Measurements from ENCODE around the gene SELENBP1.
"Not testable (repeated sequence)": the region's sequence is repeated elsewhere in the genome, so short reads cannot be mapped to it uniquely, and the experiment has no call there.

Gene SELENBP1

GRCh38 chr1:151368393-151369301 is 3.9 kb downstream of the SELENBP1 start:
- H3K36me3 Mint-ChIP-seq = no peaks in the 10 kb centered on the region
- no peaks in the 10 kb centered on the region for H3K9me3 Mint-ChIP-seq
- no peaks in the 10 kb centered on the region for H3K4me1 Mint-ChIP-seq
- ATAC-seq (ENCODE audit: low read depth) = no peak
- no peak for DNase-seq (ENCODE audit: low spot score in 2 of 2)
- H3K27ac Mint-ChIP-seq = no peak overlapping the region
- H3K4me3 Mint-ChIP-seq = no peak overlapping the region
- no peaks in the 10 kb centered on the region for H3K27me3 Mint-ChIP-seq

- ATAC-seq (ENCODE audit: low read depth) (no peak), DNase-seq (ENCODE audit: low spot score in 2 of 2) (no peak)
- no peaks in the 10 kb centered on the region for H3K27me3 Mint-ChIP-seq
- no peaks in the 10 kb centered on the region for H3K36me3 Mint-ChIP-seq
- no peaks in the 10 kb centered on the region for H3K9me3 Mint-ChIP-seq
- no peak overlapping the region for H3K27ac Mint-ChIP-seq
- H3K4me3 Mint-ChIP-seq = no peak overlapping the region
- H3K4me1 Mint-ChIP-seq = no peaks in the 10 kb centered on the region
Measured at GRCh38 chr1:151367658-151368392, 4.7 kb downstream of the SELENBP1 start.

- DNase-seq (ENCODE audit: low spot score in 2 of 2) = no peak
- Mint-ChIP-seq H3K36me3 (peaks cover 3% of the 10 kb centered on the region), H3K27ac (no peak overlapping the region), H3K4me1 (no peaks in the 10 kb centered on the region), H3K27me3 (no peaks in the 10 kb centered on the region), H3K9me3 (peaks cover 3% of the 10 kb centered on the region), H3K4me3 (no peak overlapping the region)
- ATAC-seq (ENCODE audit: low read depth) = no peak
Measured at GRCh38 chr1:151364996-151365395, 7.5 kb downstream of the SELENBP1 start.

GRCh38 chr1:151362308-151363155 is 10.0 kb downstream of the SELENBP1 start:
- no peak overlapping the region for H3K4me3 Mint-ChIP-seq
- peaks cover 3% of the 10 kb centered on the region for H3K9me3 Mint-ChIP-seq
- DNase-seq (ENCODE audit: low spot score in 2 of 2) = no peak
- H3K4me1 Mint-ChIP-seq = no peaks in the 10 kb centered on the region
- ATAC-seq (ENCODE audit: low read depth) = no peak
- peaks cover 3% of the 10 kb centered on the region for H3K36me3 Mint-ChIP-seq
- no peak overlapping the region for H3K27ac Mint-ChIP-seq
- H3K27me3 Mint-ChIP-seq = no peaks in the 10 kb centered on the region

- peaks cover 3% of the 10 kb centered on the region for H3K9me3 Mint-ChIP-seq
- no peak overlapping the region for H3K27ac Mint-ChIP-seq
- DNase-seq (ENCODE audit: low spot score in 2 of 2) (no peak), ATAC-seq (ENCODE audit: low read depth) (no peak)
- H3K4me1 Mint-ChIP-seq = no peaks in the 10 kb centered on the region
- no peak overlapping the region for H3K4me3 Mint-ChIP-seq
- H3K36me3 Mint-ChIP-seq = peaks cover 3% of the 10 kb centered on the region
- H3K27me3 Mint-ChIP-seq = no peaks in the 10 kb centered on the region
Measured at GRCh38 chr1:151361883-151362282, 10.6 kb downstream of the SELENBP1 start.

- H3K27me3 Mint-ChIP-seq = no peaks in the 10 kb centered on the region
Measured at GRCh38 chr1:151356696-151357095, 15.8 kb downstream of the SELENBP1 start.

GRCh38 chr1:151352021-151352718 is 20.3 kb downstream of the SELENBP1 start:
- Mint-ChIP-seq H3K27me3 (no peaks in the 10 kb centered on the region), H3K4me1 (peaks cover 9% of the 10 kb centered on the region), H3K36me3 (peaks cover 2% of the 10 kb centered on the region), H3K4me3 (no peak overlapping the region), H3K27ac (no peak overlapping the region), H3K9me3 (peaks cover 2% of the 10 kb centered on the region)
- DNase-seq (ENCODE audit: low spot score in 2 of 2) (no peak), ATAC-seq (ENCODE audit: low read depth) (no peak)

More at GRCh38 chr1:151356696-151357095, 15.8 kb downstream of the SELENBP1 start:
- ATAC-seq (ENCODE audit: low read depth) (no peak), DNase-seq (ENCODE audit: low spot score in 2 of 2) (no peak)
- Mint-ChIP-seq H3K4me3 (no peak overlapping the region), H3K27ac (peak overlapping the region; percentile 12), H3K36me3 (peaks cover under 1% of the 10 kb centered on the region), H3K9me3 (peaks cover under 1% of the 10 kb centered on the region), H3K4me1 (no peaks in the 10 kb centered on the region)

- H3K27me3 Mint-ChIP-seq; H3K4me3 Mint-ChIP-seq; DNase-seq (ENCODE audit: low spot score in 2 of 2); H3K9me3 Mint-ChIP-seq; ATAC-seq (ENCODE audit: low read depth): not testable (repeated sequence)
- peaks cover 11% of the 10 kb centered on the region for H3K36me3 Mint-ChIP-seq
- H3K27ac Mint-ChIP-seq = peak overlapping the region; percentile 40
- H3K4me1 Mint-ChIP-seq = peaks cover 22% of the 10 kb centered on the region
Measured at GRCh38 chr1:151350323-151350722, 22.2 kb downstream of the SELENBP1 start.

GRCh38 chr1:151347523-151348246 is 24.8 kb downstream of the SELENBP1 start:
- no peaks in the 10 kb centered on the region for H3K27me3 Mint-ChIP-seq
- peaks cover 25% of the 10 kb centered on the region for H3K36me3 Mint-ChIP-seq
- no peak for DNase-seq (ENCODE audit: low spot score in 2 of 2)
- ATAC-seq (ENCODE audit: low read depth) = peak; percentile 5
- peak overlapping the region; percentile 96 for H3K4me3 Mint-ChIP-seq
- peak overlapping the region; percentile 100 for H3K27ac Mint-ChIP-seq
- H3K9me3 Mint-ChIP-seq = peaks cover 2% of the 10 kb centered on the region
- peaks cover 35% of the 10 kb centered on the region for H3K4me1 Mint-ChIP-seq

GRCh38 chr1:151346769-151347522 is 25.6 kb downstream of the SELENBP1 start, which contains the start of gene RFX5:
Gene RFX5 (minus strand): TSS chr1:151347252. CDS start chr1:151346320, 932 bp downstream.
- ATAC-seq (ENCODE audit: low read depth) (peak; percentile 87), DNase-seq (ENCODE audit: low spot score in 2 of 2) (peak; percentile 80 to 94)
- H3K9me3 Mint-ChIP-seq = peaks cover 2% of the 10 kb centered on the region
- H3K4me1 Mint-ChIP-seq = peaks cover 39% of the 10 kb centered on the region
- peaks cover 30% of the 10 kb centered on the region for H3K36me3 Mint-ChIP-seq
- H3K27ac Mint-ChIP-seq = peak within 1 kb of the TSS; percentile 100
- H3K27me3 Mint-ChIP-seq = no peaks in the 10 kb centered on the region
- H3K4me3 Mint-ChIP-seq = peak within 1 kb of the TSS; percentile 96

GRCh38 chr1:151346082-151346768 is 26.3 kb downstream of the SELENBP1 start:
- H3K4me1 Mint-ChIP-seq = peaks cover 42% of the 10 kb centered on the region
- H3K27ac Mint-ChIP-seq = peak overlapping the region; percentile 100
- ATAC-seq (ENCODE audit: low read depth) = no peak
- peaks cover 2% of the 10 kb centered on the region for H3K9me3 Mint-ChIP-seq
- no peaks in the 10 kb centered on the region for H3K27me3 Mint-ChIP-seq
- DNase-seq (ENCODE audit: low spot score in 2 of 2) = no peak
- H3K4me3 Mint-ChIP-seq = peak overlapping the region; percentile 96
- H3K36me3 Mint-ChIP-seq = peaks cover 30% of the 10 kb centered on the region

GRCh38 chr1:151344291-151344690 is 28.2 kb downstream of the SELENBP1 start:
- no peak overlapping the region for H3K4me3 Mint-ChIP-seq
- H3K27ac Mint-ChIP-seq = peak overlapping the region; percentile 100
- no peak for ATAC-seq (ENCODE audit: low read depth)
- peaks cover 48% of the 10 kb centered on the region for H3K4me1 Mint-ChIP-seq
- no peak for DNase-seq (ENCODE audit: low spot score in 2 of 2)
- H3K27me3 Mint-ChIP-seq = no peaks in the 10 kb centered on the region
- H3K36me3 Mint-ChIP-seq = peaks cover 27% of the 10 kb centered on the region
- H3K9me3 Mint-ChIP-seq = no peaks in the 10 kb centered on the region

All from memory B cell (primary cell).